GM19438 (cell line): ENCODE results near the gene TOR1B.
"Not testable (repeated sequence)": the region's sequence is repeated elsewhere in the genome, so short reads cannot be mapped to it uniquely, and the experiment has no call there.

Experiments
- ATAC-seq: cut with Tn5 transposase; IDR thresholded peaks from one replicate; pipeline ENCODE4 v1.9.1; 2021; ENCODE audit warnings: low read depth; ENCODE audit not compliant: unreplicated experiment

Gene TOR1B

GRCh38 chr9:129802833-129803675 lies at the start of gene TOR1B:
Gene TOR1B, plus strand, starts transcription at chr9:129803184. Its CDS starts 29 bp downstream, at chr9:129803213.
- peak; percentile 90 for ATAC-seq

GRCh38 chr9:129755151-129755550 lies 47.8 kb upstream of the TOR1B start:
- no peak for ATAC-seq

GRCh38 chr9:129756191-129756590 lies 46.8 kb upstream of the TOR1B start:
- ATAC-seq, result no peak

- ATAC-seq, result no peak
These were observed 45.9 kb upstream of the TOR1B start for GRCh38 chr9:129757045-129757444.

- no peak for ATAC-seq
These were observed 43.7 kb upstream of the TOR1B start for GRCh38 chr9:129759319-129759718.

- ATAC-seq, result no peak
These were observed 43.0 kb upstream of the TOR1B start for GRCh38 chr9:129759804-129760502.

- ATAC-seq, result not testable (repeated sequence)
These were observed 42.2 kb upstream of the TOR1B start for GRCh38 chr9:129760784-129761183.

- no peak for ATAC-seq
These were observed 41.6 kb upstream of the TOR1B start for GRCh38 chr9:129761293-129761900.

- no peak for ATAC-seq
These were observed 41.0 kb upstream of the TOR1B start for GRCh38 chr9:129761901-129762369.

- not testable (repeated sequence) for ATAC-seq
These were observed 40.5 kb upstream of the TOR1B start for GRCh38 chr9:129762370-129762984.

- no peak for ATAC-seq
These were observed 39.7 kb upstream of the TOR1B start for GRCh38 chr9:129762985-129763926.

GRCh38 chr9:129765764-129766317 lies 37.1 kb upstream of the TOR1B start:
- no peak for ATAC-seq

- ATAC-seq, result no peak
These were observed 34.5 kb upstream of the TOR1B start for GRCh38 chr9:129768486-129768885.

GRCh38 chr9:129769669-129770068 lies 33.3 kb upstream of the TOR1B start:
- ATAC-seq, result no peak

GRCh38 chr9:129770741-129771140 lies 32.2 kb upstream of the TOR1B start:
- ATAC-seq, result no peak

- no peak for ATAC-seq
These were observed 29.5 kb upstream of the TOR1B start for GRCh38 chr9:129773262-129774048.

GRCh38 chr9:129774791-129775447 lies 28.1 kb upstream of the TOR1B start:
- ATAC-seq, result no peak

- no peak for ATAC-seq
These were observed 27.6 kb upstream of the TOR1B start for GRCh38 chr9:129775448-129775798.
